AG10803 (cell line): ENCODE measurements around the gene IGSF3.
A peak's percentile ranks its signal among the peaks of the same experiment; 100 is the strongest.

Experiments used
- DNase-seq: peaks from one replicate; pipeline ENCODE4 v3.0.0; 2010; ENCODE audit warnings: low read depth
- H3K4me3 ChIP-seq: 2 replicates; pipeline ENCODE4 v1.5.1; 2011; ENCODE audit warnings: mild to moderate bottlenecking, low read length, control low read depth
- TF ChIP-seq, protein P1 (sequence below): conservative IDR thresholded peaks from 2 replicates; pipeline ENCODE4 v1.5.1; 2011; ENCODE audit warnings: mild to moderate bottlenecking, low read length, control low read depth, inconsistent platforms

Gene IGSF3

DNA sequence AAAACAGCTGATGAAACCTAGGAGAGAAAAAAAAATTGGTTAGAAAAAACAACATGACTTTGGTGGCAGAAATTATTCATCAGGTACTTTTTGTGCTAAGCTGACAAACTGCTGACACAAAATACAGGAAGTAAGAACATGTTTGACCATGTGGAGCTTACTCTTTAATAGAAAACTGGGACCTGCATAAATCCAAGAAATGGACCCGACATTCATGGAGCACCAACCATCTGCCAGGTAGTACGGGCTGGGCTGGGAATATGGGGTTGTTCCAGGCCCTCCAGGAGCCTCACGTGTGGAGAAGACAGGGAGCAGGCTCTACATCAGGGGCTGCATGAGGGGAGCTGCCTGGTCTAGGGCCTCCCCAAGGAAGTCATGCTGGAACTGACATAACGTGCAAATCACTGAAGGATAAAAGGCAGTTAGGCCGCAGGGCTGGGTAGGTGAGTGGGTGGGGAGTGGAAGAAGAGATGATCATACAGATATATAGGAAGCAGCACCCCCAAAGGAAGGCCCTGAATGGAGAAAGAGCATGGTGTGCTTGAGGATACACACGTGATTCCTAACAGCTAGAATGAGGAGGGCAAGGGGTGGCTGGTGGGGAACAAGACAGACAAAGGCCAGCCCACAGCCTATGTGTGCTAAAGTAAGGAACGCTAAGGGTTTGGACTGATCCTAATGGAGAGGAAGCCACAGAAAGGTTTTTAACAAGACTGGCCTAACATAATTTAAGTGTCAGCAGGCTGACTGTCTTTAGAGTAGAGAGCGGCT is 122.8 kb downstream of the IGSF3 start:
- DNase-seq, result no peak
- no peak overlapping the region for H3K4me3 ChIP-seq
- TF ChIP-seq, protein P1, sequence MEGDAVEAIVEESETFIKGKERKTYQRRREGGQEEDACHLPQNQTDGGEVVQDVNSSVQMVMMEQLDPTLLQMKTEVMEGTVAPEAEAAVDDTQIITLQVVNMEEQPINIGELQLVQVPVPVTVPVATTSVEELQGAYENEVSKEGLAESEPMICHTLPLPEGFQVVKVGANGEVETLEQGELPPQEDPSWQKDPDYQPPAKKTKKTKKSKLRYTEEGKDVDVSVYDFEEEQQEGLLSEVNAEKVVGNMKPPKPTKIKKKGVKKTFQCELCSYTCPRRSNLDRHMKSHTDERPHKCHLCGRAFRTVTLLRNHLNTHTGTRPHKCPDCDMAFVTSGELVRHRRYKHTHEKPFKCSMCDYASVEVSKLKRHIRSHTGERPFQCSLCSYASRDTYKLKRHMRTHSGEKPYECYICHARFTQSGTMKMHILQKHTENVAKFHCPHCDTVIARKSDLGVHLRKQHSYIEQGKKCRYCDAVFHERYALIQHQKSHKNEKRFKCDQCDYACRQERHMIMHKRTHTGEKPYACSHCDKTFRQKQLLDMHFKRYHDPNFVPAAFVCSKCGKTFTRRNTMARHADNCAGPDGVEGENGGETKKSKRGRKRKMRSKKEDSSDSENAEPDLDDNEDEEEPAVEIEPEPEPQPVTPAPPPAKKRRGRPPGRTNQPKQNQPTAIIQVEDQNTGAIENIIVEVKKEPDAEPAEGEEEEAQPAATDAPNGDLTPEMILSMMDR, result no peak

DNA sequence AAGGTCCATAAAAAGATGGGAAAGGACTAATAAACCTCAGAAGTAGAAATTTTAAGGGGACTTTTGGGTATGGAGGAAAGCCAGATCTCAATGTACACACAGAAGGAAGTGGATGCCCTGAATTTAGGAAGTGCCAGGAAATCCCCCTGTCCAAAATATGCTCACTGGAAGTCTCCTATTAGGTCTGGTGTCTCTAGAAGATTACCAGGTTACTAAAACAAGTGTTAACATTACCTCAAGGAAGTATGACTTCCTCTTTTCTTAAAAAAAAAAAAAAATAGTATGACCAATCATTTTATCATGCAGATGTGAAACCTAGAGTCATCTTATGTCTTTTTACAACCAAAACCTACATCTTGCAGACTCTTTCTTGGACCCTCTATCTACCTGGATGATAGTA is 127.4 kb downstream of the IGSF3 start:
- H3K4me3 ChIP-seq, result no peak overlapping the region
- no peak for DNase-seq
- TF ChIP-seq, protein P1, result no peak

DNA sequence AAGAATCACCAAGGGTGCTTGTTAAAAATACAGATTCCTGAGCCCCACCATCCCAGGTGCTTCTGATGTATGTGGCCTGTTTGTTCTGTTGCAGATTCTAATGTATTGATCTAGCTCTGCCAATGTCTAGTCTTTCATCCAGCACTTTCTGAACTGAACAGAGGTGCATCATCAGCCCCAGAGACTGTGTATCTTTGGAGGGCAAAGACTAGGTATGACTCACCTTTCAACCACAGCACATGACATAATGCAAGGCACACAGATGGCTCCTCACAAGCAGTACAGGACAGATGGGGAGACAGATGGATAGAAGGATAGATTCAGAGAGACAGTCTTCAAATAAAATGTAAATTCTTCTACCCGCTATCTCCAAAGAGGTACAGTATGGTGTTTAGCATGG is 129.0 kb downstream of the IGSF3 start:
- peak; percentile 14 for DNase-seq
- TF ChIP-seq, protein P1, result no peak
- H3K4me3 ChIP-seq, result no peak overlapping the region

DNA sequence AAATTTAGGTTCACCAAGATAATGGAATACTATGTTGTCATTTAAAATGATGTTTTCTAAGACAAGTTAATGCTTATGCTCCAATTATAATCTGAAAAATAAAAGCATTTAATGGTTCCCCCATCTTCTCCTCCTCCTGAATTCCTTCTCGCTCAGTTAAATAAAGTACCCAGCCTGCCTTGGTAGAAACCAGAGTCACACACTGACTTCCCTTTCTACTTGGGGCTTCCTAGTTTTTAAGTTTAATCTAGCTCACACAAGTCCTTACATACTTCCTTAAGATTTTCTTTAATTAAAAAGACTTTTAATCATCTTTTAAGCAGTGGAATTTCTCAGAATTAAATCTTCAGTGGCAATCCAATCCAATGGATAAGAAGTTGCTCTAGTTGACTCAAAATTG is 129.6 kb downstream of the IGSF3 start:
- TF ChIP-seq, protein P1, result no peak
- no peak overlapping the region for H3K4me3 ChIP-seq
- no peak for DNase-seq

DNA sequence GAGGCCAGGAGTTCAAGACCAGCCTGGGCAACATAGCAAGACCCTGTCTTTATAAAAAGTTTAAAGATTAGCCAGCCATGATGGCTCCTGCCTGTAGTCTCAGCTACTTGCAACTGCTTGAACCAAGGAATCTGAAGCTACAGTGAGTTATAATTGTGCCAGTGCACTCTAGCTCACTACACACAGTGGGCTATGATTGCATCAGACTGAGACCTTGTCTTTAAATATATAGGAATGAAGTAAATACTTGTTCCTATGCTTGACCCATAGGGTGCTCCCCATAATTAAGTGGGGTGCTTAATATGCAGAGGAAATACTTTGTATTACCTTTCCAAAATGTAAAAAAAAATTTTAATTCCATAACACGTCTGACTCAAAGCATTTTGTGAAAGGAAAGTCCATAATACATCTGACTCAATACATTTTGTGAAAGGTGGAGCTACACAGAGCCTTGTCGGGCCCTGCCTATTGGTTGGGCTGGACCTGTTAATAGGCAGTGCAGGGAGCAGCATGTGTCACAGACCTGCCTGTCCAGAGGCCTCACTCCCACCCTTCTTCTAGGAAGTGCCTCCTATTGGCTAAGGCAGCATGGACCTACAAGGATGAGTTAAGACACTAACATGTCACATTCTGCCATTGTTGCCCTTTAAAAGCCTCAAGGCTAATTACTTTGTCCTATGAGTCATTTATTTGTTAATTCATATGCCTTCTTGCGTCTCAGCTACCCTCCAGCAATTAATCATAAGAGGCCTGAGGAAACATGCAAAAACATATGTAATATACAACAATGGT is 130.3 kb downstream of the IGSF3 start:
- TF ChIP-seq, protein P1, result no peak
- H3K4me3 ChIP-seq, result no peak overlapping the region
- peak; percentile 33 for DNase-seq

DNA sequence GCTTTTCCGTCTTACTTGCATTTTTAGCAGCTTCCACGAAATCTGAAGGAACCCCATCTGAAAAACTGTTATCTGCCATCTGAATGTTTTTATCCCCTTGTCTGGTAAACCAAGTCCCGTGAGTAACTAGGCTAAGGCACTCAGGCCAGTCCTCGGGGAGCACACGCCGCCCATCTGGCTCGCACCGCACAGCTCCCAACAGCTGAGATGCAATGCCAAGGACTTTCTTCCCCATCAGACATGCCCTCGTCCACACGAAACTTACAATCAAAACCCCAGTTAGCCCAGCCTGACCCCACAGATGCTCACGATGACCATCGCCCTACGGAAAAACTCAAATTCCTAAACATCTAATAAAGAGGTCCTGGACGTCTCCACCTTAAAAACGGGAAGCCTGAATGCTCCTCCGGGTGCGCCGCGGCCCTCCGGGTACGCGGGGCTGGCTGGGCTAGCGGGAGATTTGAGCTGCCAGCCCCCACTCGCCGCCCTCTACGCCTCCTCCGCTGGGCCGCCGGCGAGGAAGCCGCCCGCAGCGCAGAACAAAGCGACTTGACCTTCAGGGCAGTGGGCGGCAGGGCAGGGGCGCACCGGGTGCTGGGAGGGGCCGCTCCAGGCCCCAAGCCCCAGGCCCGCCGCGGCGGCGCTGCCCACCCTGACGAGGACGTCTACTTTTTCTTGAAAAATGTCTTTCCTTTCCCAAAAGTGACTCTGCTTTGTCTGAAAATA is 133.4 kb downstream of the IGSF3 start:
- no peak overlapping the region for H3K4me3 ChIP-seq
- TF ChIP-seq, protein P1, result no peak
- no peak for DNase-seq
